ENCODE measurements around the gene MANSC1.

GRCh38 chr12:12393171-12393570 lies 43.1 kb upstream of the MANSC1 start:
- TF ChIP-seq, protein P1, sequence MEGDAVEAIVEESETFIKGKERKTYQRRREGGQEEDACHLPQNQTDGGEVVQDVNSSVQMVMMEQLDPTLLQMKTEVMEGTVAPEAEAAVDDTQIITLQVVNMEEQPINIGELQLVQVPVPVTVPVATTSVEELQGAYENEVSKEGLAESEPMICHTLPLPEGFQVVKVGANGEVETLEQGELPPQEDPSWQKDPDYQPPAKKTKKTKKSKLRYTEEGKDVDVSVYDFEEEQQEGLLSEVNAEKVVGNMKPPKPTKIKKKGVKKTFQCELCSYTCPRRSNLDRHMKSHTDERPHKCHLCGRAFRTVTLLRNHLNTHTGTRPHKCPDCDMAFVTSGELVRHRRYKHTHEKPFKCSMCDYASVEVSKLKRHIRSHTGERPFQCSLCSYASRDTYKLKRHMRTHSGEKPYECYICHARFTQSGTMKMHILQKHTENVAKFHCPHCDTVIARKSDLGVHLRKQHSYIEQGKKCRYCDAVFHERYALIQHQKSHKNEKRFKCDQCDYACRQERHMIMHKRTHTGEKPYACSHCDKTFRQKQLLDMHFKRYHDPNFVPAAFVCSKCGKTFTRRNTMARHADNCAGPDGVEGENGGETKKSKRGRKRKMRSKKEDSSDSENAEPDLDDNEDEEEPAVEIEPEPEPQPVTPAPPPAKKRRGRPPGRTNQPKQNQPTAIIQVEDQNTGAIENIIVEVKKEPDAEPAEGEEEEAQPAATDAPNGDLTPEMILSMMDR (IDR thresholded peaks at IDR 0.05) = no peak
- TF ChIP-seq POLR2A (IDR thresholded peaks at IDR 0.05) = no peak

All from uterus (tissue), 2 donors.